GM12875 (cell line): ENCODE measurements around the gene MKKS.

Experiments used
- H3K4me3 ChIP-seq: one replicate; pipeline ENCODE4 v1.5.1; 2011; ENCODE audit warnings: low read depth, low read length, control low read depth
- CTCF ChIP-seq: IDR thresholded peaks from 2 replicates; pipeline ENCODE4 v1.5.1; 2011; ENCODE audit warnings: low read depth, mild to moderate bottlenecking, control low read depth, inconsistent platforms, low read length, moderate library complexity, borderline replicate concordance; ENCODE audit not compliant: insufficient read depth

Gene MKKS

GRCh38 chr20:10369723-10370090 lies 64.3 kb downstream of the MKKS start:
- H3K4me3 ChIP-seq: no peak overlapping the region
- no peak for TF ChIP-seq CTCF

GRCh38 chr20:10368702-10369041 lies 65.3 kb downstream of the MKKS start:
- no peak for TF ChIP-seq CTCF
- no peak overlapping the region for H3K4me3 ChIP-seq

GRCh38 chr20:10367943-10368701 lies 65.9 kb downstream of the MKKS start:
- no peak for TF ChIP-seq CTCF
- no peak overlapping the region for H3K4me3 ChIP-seq

GRCh38 chr20:10367693-10367942 lies 66.4 kb downstream of the MKKS start:
- TF ChIP-seq CTCF: no peak
- no peak overlapping the region for H3K4me3 ChIP-seq

GRCh38 chr20:10366898-10367692 lies 66.9 kb downstream of the MKKS start:
- no peak overlapping the region for H3K4me3 ChIP-seq

GRCh38 chr20:10362674-10363073 lies 71.3 kb downstream of the MKKS start:
- no peak for TF ChIP-seq CTCF

More at GRCh38 chr20:10366898-10367692, 66.9 kb downstream of the MKKS start:
- no peak for TF ChIP-seq CTCF

GRCh38 chr20:10360878-10361277 lies 73.1 kb downstream of the MKKS start:
- H3K4me3 ChIP-seq: no peak overlapping the region
- TF ChIP-seq CTCF: no peak

More at GRCh38 chr20:10362674-10363073, 71.3 kb downstream of the MKKS start:
- H3K4me3 ChIP-seq: no peak overlapping the region
